ENCODE data around the gene SMG6. TPM values are rescaled to one million over a fixed set of nuclear protein-coding genes. Genes with fewer than 3 reads are reported as not detected.
A peak's percentile ranks its signal among the peaks of the same experiment; 100 is the strongest.
"Not testable (repeated sequence)": the region's sequence is repeated elsewhere in the genome, so short reads cannot be mapped to it uniquely, and the experiment has no call there.

SMG6 gene
- total RNA-seq, 8 experiments from 2014 or later: 18.5 to 54.9 (median 30.6) TPM

DNA sequence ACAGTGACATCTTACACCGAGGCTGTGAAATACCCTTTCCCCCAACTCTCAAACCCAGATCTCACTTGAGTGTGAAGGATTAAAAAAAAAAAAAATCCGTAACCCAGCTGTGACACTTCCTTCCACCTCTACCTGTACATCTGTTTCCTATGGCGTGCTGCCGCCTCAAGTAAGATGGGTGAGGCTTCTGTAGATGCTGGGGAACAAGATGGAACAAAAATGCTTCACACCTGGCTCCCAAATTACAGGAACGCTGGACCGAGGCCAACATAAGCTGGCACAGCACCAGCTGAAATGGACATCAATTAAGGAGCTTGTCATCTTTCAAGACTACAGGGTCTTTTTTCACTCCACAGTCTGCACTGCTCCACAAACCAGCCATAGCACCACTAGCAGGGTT is 152.8 kb downstream of the SMG6 start:
- WGBS, 10 experiments: 50 to 100% (median 100%) methylated on average over 1 to 4 of the region's 6 CpGs; no CpG with 5 or more reads in 3 of the 10 experiments
- no peak for ATAC-seq (replicated peaks in 6 of 8)
- in situ Hi-C loops (cut with MboI; ENCODE audit: low pct_unique_long_range_greater_than_20kb in 2 of 9, low sequenced_read_pairs in 9 of 9, unreplicated experiment in 9 of 9): no loop called here
- peaks cover 2 to 4% of the 10 kb centered on the region in 2 donors for H3K4me1 ChIP-seq (replicated peaks in 1 of 2)
- H3K27ac ChIP-seq: no peak overlapping the region
- H3K4me3 ChIP-seq: no peak overlapping the region

DNA sequence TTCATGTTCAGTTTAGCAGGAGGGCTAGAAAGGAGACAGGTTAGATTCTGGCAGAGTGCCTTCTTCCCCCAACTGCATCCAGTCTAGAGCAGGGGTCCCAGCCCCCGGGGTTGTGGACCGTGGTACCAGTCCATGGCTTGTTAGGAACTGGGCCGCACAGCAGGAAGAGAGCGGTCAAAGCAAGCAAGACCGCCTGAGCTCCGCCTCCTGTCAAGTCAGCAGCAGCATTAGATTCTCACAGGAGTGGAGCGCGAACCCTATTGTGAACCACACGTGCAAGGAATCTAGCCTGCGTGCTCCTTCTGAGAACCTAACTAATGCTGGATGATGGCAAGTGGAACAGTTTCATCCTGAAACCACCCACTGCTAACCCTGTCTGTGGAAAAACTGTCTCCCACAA is 153.7 kb downstream of the SMG6 start:
- no peak overlapping the region for H3K27ac ChIP-seq
- in situ Hi-C loops (cut with MboI; ENCODE audit: low pct_unique_long_range_greater_than_20kb in 2 of 9, low sequenced_read_pairs in 9 of 9, unreplicated experiment in 9 of 9): no loop called here
- no peaks in the 10 kb centered on the region for H3K4me1 ChIP-seq (replicated peaks in 1 of 2)
- no peak for ATAC-seq (replicated peaks in 6 of 8)
- 76 to 100% (median 97%) methylated on average over 1 to 9 of the region's 10 CpGs; no CpG with 5 or more reads in 5 of the 10 experiments for WGBS, 10 experiments
- no peak overlapping the region for H3K4me3 ChIP-seq

GRCh38 chr17:2146132-2146871 is 157.3 kb downstream of the SMG6 start:
- WGBS, 10 experiments: 60 to 100% (median 97%) methylated on average over 1 to 5 of the region's 8 CpGs; no CpG with 5 or more reads in 3 of the 10 experiments
- H3K4me3 ChIP-seq: no peak overlapping the region
- H3K27ac ChIP-seq: no peak overlapping the region
- no peaks in the 10 kb centered on the region for H3K4me1 ChIP-seq (replicated peaks in 1 of 2)
- ATAC-seq (replicated peaks in 6 of 8): no peak
- in situ Hi-C loops (cut with MboI; ENCODE audit: low pct_unique_long_range_greater_than_20kb in 2 of 9, low sequenced_read_pairs in 9 of 9, unreplicated experiment in 9 of 9): no loop called here

GRCh38 chr17:2144701-2145100 is 158.9 kb downstream of the SMG6 start:
- in situ Hi-C loops (cut with MboI; ENCODE audit: low pct_unique_long_range_greater_than_20kb in 2 of 9, low sequenced_read_pairs in 9 of 9, unreplicated experiment in 9 of 9): no loop called here
- Histone ChIP-seq H3K27ac (no peak overlapping the region), H3K4me3 (no peak overlapping the region), H3K4me1 (replicated peaks in 1 of 2) (no peaks in the 10 kb centered on the region)
- ATAC-seq (replicated peaks in 6 of 8): no peak
- 55 to 100% (median 99%) methylated on average over 1 to 6 of the region's 7 CpGs; no CpG with 5 or more reads in 2 of the 10 experiments for WGBS, 10 experiments

DNA sequence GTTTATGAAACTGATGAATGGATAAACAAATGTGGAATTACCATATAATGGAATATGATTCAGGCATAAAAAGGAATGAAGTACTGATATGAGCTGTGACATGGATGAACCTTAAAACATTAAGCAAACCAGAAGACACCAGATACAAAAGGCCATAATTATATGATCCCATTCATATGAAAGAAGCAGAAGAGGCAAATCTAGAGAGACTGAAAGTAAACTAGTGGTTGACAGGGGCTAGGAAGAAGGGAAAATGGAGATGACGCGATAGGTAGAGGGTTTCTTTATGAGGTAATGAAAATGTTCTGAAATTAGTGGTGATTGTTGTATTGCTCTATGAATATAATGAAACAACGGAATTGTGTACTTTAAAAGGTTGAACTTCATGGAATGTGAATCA is 160.3 kb downstream of the SMG6 start:
- no peak overlapping the region for H3K27ac ChIP-seq
- peaks cover 5 to 7% of the 10 kb centered on the region in 2 donors for H3K4me1 ChIP-seq (replicated peaks in 1 of 2)
- in situ Hi-C loops (cut with MboI; ENCODE audit: low pct_unique_long_range_greater_than_20kb in 2 of 9, low sequenced_read_pairs in 9 of 9, unreplicated experiment in 9 of 9): no loop called here
- no peak for ATAC-seq (replicated peaks in 6 of 8)
- WGBS, 10 experiments: 88 to 100% (median 95%) methylated on average over 1 to 3 of the region's 3 CpGs
- no peak overlapping the region for H3K4me3 ChIP-seq

DNA sequence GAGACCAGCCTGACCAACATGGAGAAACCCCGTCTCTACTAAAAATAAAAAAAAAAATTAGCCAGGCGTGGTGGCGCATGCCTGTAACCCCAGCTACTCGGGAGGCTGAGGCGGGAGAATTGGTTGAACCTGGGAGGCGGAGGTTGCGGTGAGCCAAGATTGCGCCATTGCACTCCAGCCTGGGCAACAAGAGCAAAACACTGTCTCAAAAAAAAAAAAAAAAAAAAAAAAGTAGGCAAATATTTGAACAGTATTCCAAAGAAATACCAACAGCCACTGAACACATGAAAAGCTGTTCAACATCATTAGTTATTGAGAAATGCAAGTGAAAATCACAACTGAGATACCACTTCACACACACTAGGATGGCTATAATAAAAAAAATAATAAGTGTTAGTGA is 160.9 kb downstream of the SMG6 start:
- in situ Hi-C loops (cut with MboI; ENCODE audit: low pct_unique_long_range_greater_than_20kb in 2 of 9, low sequenced_read_pairs in 9 of 9, unreplicated experiment in 9 of 9); ATAC-seq (replicated peaks in 6 of 8); H3K4me3 ChIP-seq; H3K27ac ChIP-seq: not testable (repeated sequence)
- WGBS, 10 experiments: 73 to 100% (median 100%) methylated on average over 3 to 8 of the region's 8 CpGs; no CpG with 5 or more reads in 1 of the 10 experiments
- H3K4me1 ChIP-seq (replicated peaks in 1 of 2): peaks cover 12 to 13% of the 10 kb centered on the region in 2 donors

DNA sequence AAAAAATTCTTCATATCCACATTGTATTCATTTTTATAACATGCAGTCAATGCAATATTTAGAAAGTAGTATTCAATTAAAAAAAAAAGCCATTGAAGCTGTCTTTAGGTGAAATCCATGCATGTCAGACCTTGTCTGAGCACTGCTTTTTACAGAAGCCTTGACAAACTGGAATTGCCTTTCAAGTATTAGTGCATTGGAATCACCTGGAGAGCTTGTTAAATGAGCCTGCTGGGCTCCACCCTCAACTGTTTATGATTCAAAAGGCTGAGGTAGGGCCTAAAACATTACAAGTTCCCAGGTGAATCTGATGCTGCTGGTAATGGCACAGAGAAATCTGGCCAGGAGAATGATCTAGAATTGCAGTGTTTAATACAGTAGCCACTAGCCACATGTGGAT is 162.9 kb downstream of the SMG6 start:
- in situ Hi-C loops (cut with MboI; ENCODE audit: low pct_unique_long_range_greater_than_20kb in 2 of 9, low sequenced_read_pairs in 9 of 9, unreplicated experiment in 9 of 9): no loop called here
- no peak overlapping the region for H3K27ac ChIP-seq
- H3K4me3 ChIP-seq: no peak overlapping the region
- peaks cover 18 to 20% of the 10 kb centered on the region in 2 donors for H3K4me1 ChIP-seq (replicated peaks in 1 of 2)
- ATAC-seq (replicated peaks in 6 of 8): no peak

GRCh38 chr17:2138761-2139160 is 164.8 kb downstream of the SMG6 start:
- 70 to 100% (median 100%) methylated on average over 1 to 2 of the region's 2 CpGs; no CpG with 5 or more reads in 4 of the 10 experiments for WGBS, 10 experiments
- no peak overlapping the region for H3K4me3 ChIP-seq
- no peak overlapping the region for H3K27ac ChIP-seq
- ATAC-seq (replicated peaks in 6 of 8): peak in 5 of 8 experiments; percentile 20 to 75 (median 46)
- in situ Hi-C loops (cut with MboI; ENCODE audit: low pct_unique_long_range_greater_than_20kb in 2 of 9, low sequenced_read_pairs in 9 of 9, unreplicated experiment in 9 of 9): no loop called here
- H3K4me1 ChIP-seq (replicated peaks in 1 of 2): peaks cover 18 to 20% of the 10 kb centered on the region in 2 donors

GRCh38 chr17:2138318-2138717 is 165.3 kb downstream of the SMG6 start:
- peak in 7 of 8 experiments; percentile 22 to 67 (median 38) for ATAC-seq (replicated peaks in 6 of 8)
- 0 to 60% (median 17%) methylated on average over 1 of the region's 1 CpG; no CpG with 5 or more reads in 7 of the 10 experiments for WGBS, 10 experiments
- H3K27ac ChIP-seq: no peak overlapping the region
- in situ Hi-C loops (cut with MboI; ENCODE audit: low pct_unique_long_range_greater_than_20kb in 2 of 9, low sequenced_read_pairs in 9 of 9, unreplicated experiment in 9 of 9): no loop called here
- no peak overlapping the region for H3K4me3 ChIP-seq
- H3K4me1 ChIP-seq (replicated peaks in 1 of 2): peaks cover 18 to 20% of the 10 kb centered on the region in 2 donors

- ATAC-seq (replicated peaks in 6 of 8): peak; percentile 67 to 97 (median 94)
- Histone ChIP-seq H3K4me3 (no peak overlapping the region), H3K4me1 (replicated peaks in 1 of 2) (peaks cover 18 to 20% of the 10 kb centered on the region in 2 donors), H3K27ac (no peak overlapping the region)
- WGBS, 10 experiments: 0 to 100% (median 43%) methylated on average over 1 to 10 of the region's 11 CpGs
- in situ Hi-C loops (cut with MboI; ENCODE audit: low pct_unique_long_range_greater_than_20kb in 2 of 9, low sequenced_read_pairs in 9 of 9, unreplicated experiment in 9 of 9): no loop called here
Measured at GRCh38 chr17:2137342-2138098, 166.1 kb downstream of the SMG6 start.

DNA sequence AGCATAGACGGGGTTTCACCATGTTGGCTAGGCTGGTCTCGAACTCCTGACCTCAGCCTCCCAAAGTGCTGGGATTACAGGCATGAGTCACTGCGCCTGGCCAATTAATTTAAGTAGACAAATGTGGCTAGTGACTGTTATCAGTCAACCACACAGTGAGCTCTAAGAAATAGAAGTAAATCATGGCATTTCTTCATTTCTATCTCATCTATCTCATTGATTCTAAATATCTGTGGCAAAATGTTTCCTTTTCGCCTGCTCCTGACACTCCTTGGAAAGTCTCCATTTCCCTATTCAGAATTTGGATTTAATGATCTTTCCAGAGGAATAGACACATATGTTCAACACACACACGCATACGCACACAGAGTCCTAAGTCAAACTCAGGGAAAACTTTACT is 167.3 kb downstream of the SMG6 start:
- peaks cover 18 to 20% of the 10 kb centered on the region in 2 donors for H3K4me1 ChIP-seq (replicated peaks in 1 of 2)
- ATAC-seq (replicated peaks in 6 of 8): no peak
- WGBS, 10 experiments: 43 to 100% (median 94%) methylated on average over 1 to 6 of the region's 6 CpGs
- H3K4me3 ChIP-seq: no peak overlapping the region
- H3K27ac ChIP-seq: no peak overlapping the region
- in situ Hi-C loops (cut with MboI; ENCODE audit: low pct_unique_long_range_greater_than_20kb in 2 of 9, low sequenced_read_pairs in 9 of 9, unreplicated experiment in 9 of 9): no loop called here

DNA sequence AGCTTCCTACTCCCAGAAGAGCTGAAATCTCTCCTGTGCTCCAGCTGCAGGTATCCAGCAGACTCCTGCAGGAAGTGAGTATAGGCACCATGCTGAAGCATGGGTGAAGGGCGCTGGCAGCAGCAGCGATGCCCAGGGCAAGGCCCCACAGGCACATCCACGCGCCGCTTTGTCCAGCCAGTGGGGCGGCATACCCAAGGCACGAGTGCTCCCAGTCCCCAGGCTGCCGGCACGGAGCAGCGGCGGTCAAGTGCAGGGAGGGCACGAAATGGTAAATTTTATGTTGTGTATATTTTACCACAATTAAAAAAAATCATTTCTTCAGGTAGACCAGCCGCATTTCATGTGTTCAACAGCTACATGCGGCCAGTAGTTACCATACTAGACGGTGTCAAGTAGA is 175.6 kb downstream of the SMG6 start:
- Histone ChIP-seq H3K4me3 (no peak overlapping the region), H3K4me1 (replicated peaks in 1 of 2) (peaks cover 0 to 5% of the 10 kb centered on the region in 2 donors), H3K27ac (no peak overlapping the region)
- no peak for ATAC-seq (replicated peaks in 6 of 8)
- 88 to 100% (median 96%) methylated on average over 3 to 14 of the region's 15 CpGs; no CpG with 5 or more reads in 3 of the 10 experiments for WGBS, 10 experiments
- in situ Hi-C loops (cut with MboI; ENCODE audit: low pct_unique_long_range_greater_than_20kb in 2 of 9, low sequenced_read_pairs in 9 of 9, unreplicated experiment in 9 of 9): no loop called here

DNA sequence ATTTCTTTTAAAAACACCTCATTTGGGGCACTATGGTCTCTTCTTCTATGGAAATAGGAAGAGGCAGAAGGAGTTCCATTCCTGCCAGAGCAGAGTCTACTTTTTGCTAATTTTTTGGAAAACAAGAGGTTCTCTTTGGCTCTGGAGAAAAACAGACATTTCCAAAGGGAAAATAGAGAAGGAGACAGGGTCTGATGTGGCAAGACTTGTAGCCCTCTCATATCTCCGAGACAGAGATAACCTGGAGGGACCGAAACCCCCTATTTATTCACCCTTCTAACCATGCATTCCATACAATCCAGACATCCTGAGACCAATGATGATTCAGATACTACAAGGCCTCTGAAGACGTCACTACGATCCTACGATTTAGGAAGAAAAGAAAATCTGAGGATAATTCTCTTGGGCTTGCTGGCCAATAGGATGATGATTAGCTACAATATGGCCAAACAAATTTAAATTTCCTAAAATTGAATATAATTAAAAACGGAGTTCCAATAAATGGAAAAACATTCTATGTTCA is 178.5 kb downstream of the SMG6 start:
- no peak overlapping the region for H3K27ac ChIP-seq
- in situ Hi-C loops (cut with MboI; ENCODE audit: low pct_unique_long_range_greater_than_20kb in 2 of 9, low sequenced_read_pairs in 9 of 9, unreplicated experiment in 9 of 9): no loop called here
- WGBS, 10 experiments: 83 to 100% (median 94%) methylated on average over 2 to 6 of the region's 6 CpGs; no CpG with 5 or more reads in 2 of the 10 experiments
- H3K4me3 ChIP-seq: no peak overlapping the region
- no peak for ATAC-seq (replicated peaks in 6 of 8)
- H3K4me1 ChIP-seq (replicated peaks in 1 of 2): peaks cover 4 to 11% of the 10 kb centered on the region in 2 donors

Measured in motor neuron (in vitro differentiated cells).